Erythroblast (primary cell): ENCODE data around the gene SLC35A4.

Experiments
- GATA1 ChIP-seq: IDR thresholded peaks from 2 replicates; pipeline ENCODE4 v1.6.1; 2011; ENCODE audit warnings: low read depth, mild to moderate bottlenecking, control low read depth, low read length, moderate library complexity
- POLR2A ChIP-seq: IDR thresholded peaks from 2 replicates; pipeline ENCODE4 v1.6.1; 2011; ENCODE audit warnings: mild to moderate bottlenecking, low read length

DNA sequence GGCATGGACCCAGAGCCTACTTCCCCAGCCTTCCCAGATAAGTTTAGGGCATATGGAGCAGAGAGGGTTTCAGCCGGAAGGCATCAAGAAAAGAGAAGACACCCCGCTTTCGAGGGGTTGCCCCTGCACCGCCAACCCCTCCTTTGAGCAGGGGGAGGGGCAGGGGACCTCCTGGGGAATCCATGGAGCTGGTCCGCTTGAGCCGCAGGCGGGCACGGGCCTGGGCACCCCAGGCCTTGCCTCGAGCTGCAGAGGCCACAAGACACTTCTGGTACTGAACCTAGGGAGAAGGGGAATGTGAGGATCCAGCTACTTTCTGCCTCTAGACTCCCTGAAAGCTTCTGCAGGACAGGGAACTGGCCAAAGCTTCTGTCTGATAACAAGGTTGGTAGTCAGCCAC, 6.1 kb upstream of the SLC35A4 start:
- TF ChIP-seq POLR2A: no peak
- no peak for TF ChIP-seq GATA1
